Pancreas (tissue), 10 donors: ENCODE measurements around the gene LEFTY2. TPM values are rescaled to one million over a fixed set of nuclear protein-coding genes. Genes with fewer than 3 reads are reported as not detected.

Experiments used
- ATAC-seq, 4 donors: fragments of 200-7000 bp; cut with Tn5 transposase; one replicate each; pipeline versions ENCODE4 v1.8.0 to v1.9.1; 2020; ENCODE audit warnings: mild to moderate bottlenecking in 4 of 4, moderate library complexity in 4 of 4
- DNase-seq, 6 donors: peaks; one replicate each; pipeline ENCODE4 v3.0.0-alpha.2; 2020
- FAIRE-seq: peaks from 2 replicates; lab custom pipeline; 2012; peaks lifted over from hg19 to GRCh38; lab: Jason Lieb, UNC
- H3K27ac ChIP-seq, 4 donors: fragments of 200-600 bp; sonication (generic); 1 replicate in 3 of 4; 2 replicates in 1 of 4; pipeline versions ENCODE4 v1.5.0 to v1.8.0; 2020
- H3K27me3 ChIP-seq, 4 donors: fragments of 200-600 bp; one replicate each; pipeline ENCODE4 v1.8.0; 2021
- H3K36me3 ChIP-seq, 3 donors: fragments of 200-600 bp; sonication (generic) in 1 of 3; one replicate each; pipeline versions ENCODE4 v1.5.0 to v1.8.0; 2020 to 2021
- H3K4me1 ChIP-seq, 3 donors: fragments of 200-600 bp; one replicate each; pipeline ENCODE4 v1.8.0; 2021
- H3K4me3 ChIP-seq, 4 donors: fragments of 200-600 bp; sonication (generic) in 2 of 4; one replicate each; pipeline versions ENCODE4 v1.5.0 to v1.8.0; 2020 to 2021
- H3K9me3 ChIP-seq, 4 donors: fragments of 200-600 bp; one replicate each; pipeline ENCODE4 v1.8.0; 2021
- CTCF ChIP-seq, 4 donors: fragments of 200-600 bp; sonication (generic) in 3 of 4; IDR thresholded peaks; one replicate each; pipeline versions ENCODE4 v1.5.0 to v1.8.0; 2021; ENCODE audit warnings: antibody characterized with exemption in 4 of 4
- WGBS, 2 donors: extraction: QIAGEN DNeasy Blood & Tissue Kit; methylation state at CpG; one replicate each; pipeline ENCODE4 v1.1.7; 2013; 5-methylcytosine and 5-hydroxymethylcytosine counted together
- intact Hi-C, 3 donors: fragments of 100-400 bp; cut with DNase I; formaldehyde crosslinking; loops; one replicate each; pipeline versions ENCODE4 v1.11.1 to v1.14.2; 2022
- polyA plus RNA-seq, 2 donors: library from polyadenylated mRNA; stranded (reverse); fragments of 200-250 nt; gene quantifications; one replicate each; pipeline ENCODE4 v1.2.3, GENCODE V29; 2013
- total RNA-seq, 6 donors: library from RNA; stranded (reverse); fragmentation: NEBNext Ultra II Directional in 4 of 6; extraction: Animal tissue kit (Norgen Biotek cat#: 25700) in 4 of 6; gene quantifications; one replicate each; pipeline versions ENCODE4 v1.2.1 to v1.2.4, GENCODE V29; 2021 to 2023
- donor health status: healthy with polysubstance abuse.
- donor health status: DM: no; HTN: no; CAD: no; lungs with moderate emphysema.
- donor health status: DM: no; HTN: no; CAD: no.
- donor health status: control.
- donor health status: control.
- donor health status: Bipolar disorder and iron deficiency.
- donor health status: DM: yes; HTN: yes; CAD: no.
- donor health status: DM: no; HTN: no; CAD: no.
- donor health status: DM: no; HTN: no; CAD: no.
- donor health status: DM: yes; HTN: yes; CAD: no.

The LEFTY2 gene
- total and polyA plus RNA-seq, 8 donors, result 0.07 to 16.3 (median 0.75) TPM; not detected in 4

GRCh38 chr1:225945564-225945963 is 4.5 kb upstream of the LEFTY2 start:
- Histone ChIP-seq H3K27ac (no peak overlapping the region), H3K9me3 (no peaks in the 10 kb centered on the region), H3K4me3 (no peak overlapping the region), H3K4me1 (no peaks in the 10 kb centered on the region), H3K36me3 (no peaks in the 10 kb centered on the region), H3K27me3 (no peaks in the 10 kb centered on the region)
- ATAC-seq (no peak), FAIRE-seq (no peak), DNase-seq (no peak)
- intact Hi-C loops, result no loop called here
- WGBS, 2 donors, result 78 to 85% methylated on average over 4 of the region's 4 CpGs
- TF ChIP-seq CTCF (IDR thresholded peaks at IDR 0.05), result no peak

GRCh38 chr1:225944951-225945350 is 3.9 kb upstream of the LEFTY2 start:
- FAIRE-seq, result no peak

GRCh38 chr1:225944387-225944786 is 3.4 kb upstream of the LEFTY2 start:
- intact Hi-C loops, result no loop called here

More at GRCh38 chr1:225944951-225945350, 3.9 kb upstream of the LEFTY2 start:
- ATAC-seq (no peak), DNase-seq (no peak)
- no peaks in the 10 kb centered on the region for H3K36me3 ChIP-seq
- WGBS, 2 donors, result 64 to 71% methylated on average over 7 of the region's 7 CpGs
- H3K9me3 ChIP-seq, result no peaks in the 10 kb centered on the region
- H3K4me1 ChIP-seq, result no peaks in the 10 kb centered on the region
- intact Hi-C loops, result no loop called here
- H3K27me3 ChIP-seq, result no peaks in the 10 kb centered on the region
- no peak overlapping the region for H3K4me3 ChIP-seq
- no peak for TF ChIP-seq CTCF (IDR thresholded peaks at IDR 0.05)
- no peak overlapping the region for H3K27ac ChIP-seq

GRCh38 chr1:225943582-225943981 is 2.6 kb upstream of the LEFTY2 start:
- no peaks in the 10 kb centered on the region for H3K27me3 ChIP-seq
- H3K9me3 ChIP-seq, result no peaks in the 10 kb centered on the region
- no peaks in the 10 kb centered on the region for H3K4me1 ChIP-seq
- ATAC-seq, result no peak
- WGBS, 2 donors, result 78 to 82% methylated on average over 4 of the region's 4 CpGs
- intact Hi-C loops, result no loop called here
- no peak overlapping the region for H3K27ac ChIP-seq
- no peak for FAIRE-seq
- no peak overlapping the region for H3K4me3 ChIP-seq
- H3K36me3 ChIP-seq, result no peaks in the 10 kb centered on the region
- no peak for TF ChIP-seq CTCF (IDR thresholded peaks at IDR 0.05)
- DNase-seq, result no peak

More at GRCh38 chr1:225944387-225944786, 3.4 kb upstream of the LEFTY2 start:
- no peaks in the 10 kb centered on the region for H3K36me3 ChIP-seq
- no peak overlapping the region for H3K27ac ChIP-seq
- H3K27me3 ChIP-seq, result no peaks in the 10 kb centered on the region
- no peaks in the 10 kb centered on the region for H3K9me3 ChIP-seq
- no peak for TF ChIP-seq CTCF (IDR thresholded peaks at IDR 0.05)
- no peak for DNase-seq
- no peaks in the 10 kb centered on the region for H3K4me1 ChIP-seq
- ATAC-seq, result no peak
- no peak for FAIRE-seq
- WGBS, 2 donors, result 91 to 93% methylated on average over 2 of the region's 2 CpGs
- H3K4me3 ChIP-seq, result no peak overlapping the region

- DNase-seq (no peak), FAIRE-seq (no peak), ATAC-seq (no peak)
- Histone ChIP-seq H3K36me3 (no peaks in the 10 kb centered on the region), H3K4me3 (no peak overlapping the region), H3K9me3 (no peaks in the 10 kb centered on the region), H3K27me3 (no peaks in the 10 kb centered on the region), H3K27ac (no peak overlapping the region), H3K4me1 (no peaks in the 10 kb centered on the region)
- WGBS, 2 donors, result 78 to 83% methylated on average over 7 of the region's 7 CpGs
- no peak for TF ChIP-seq CTCF (IDR thresholded peaks at IDR 0.05)
- intact Hi-C loops, result no loop called here
Measured at GRCh38 chr1:225942574-225942973, 1.6 kb upstream of the LEFTY2 start.
